ENCODE results near the gene AKR7A2.

Gene AKR7A2

DNA sequence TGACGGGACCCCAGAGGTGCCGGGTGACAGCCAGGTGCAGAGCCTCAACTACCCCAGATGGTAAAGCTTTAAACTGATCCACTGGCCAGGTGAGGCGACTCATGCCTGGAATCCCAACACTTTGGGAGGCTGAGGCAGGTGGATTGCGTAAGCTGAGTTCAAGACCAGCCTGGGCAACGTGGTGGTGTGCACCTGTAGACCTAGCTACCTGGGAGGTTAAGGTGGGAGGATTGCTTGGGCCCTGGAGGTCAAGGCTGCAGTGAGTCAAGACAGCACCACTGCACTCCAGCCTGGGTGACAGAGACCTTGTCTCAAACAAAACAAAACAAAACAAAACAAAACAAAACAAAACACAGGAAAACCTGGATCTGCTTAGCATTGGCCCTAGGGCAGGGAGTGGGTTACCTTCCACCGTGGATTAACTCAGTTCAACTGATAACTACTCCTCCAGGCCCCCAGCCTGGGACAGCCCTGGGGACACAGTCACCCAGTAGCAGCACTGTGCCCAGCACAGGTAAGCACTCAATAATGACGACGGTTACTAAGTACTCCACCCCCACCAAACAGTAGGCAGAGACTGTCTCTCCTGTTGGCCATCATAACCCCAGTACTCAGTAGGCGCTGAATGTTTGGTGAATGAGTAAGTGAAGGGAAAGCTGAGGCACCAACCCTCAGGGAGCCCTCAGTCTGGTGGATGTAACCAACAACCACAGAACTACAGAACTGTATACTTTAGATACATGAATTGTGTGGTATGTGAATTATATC, 21.8 kb upstream of the AKR7A2 start:
- TF ChIP-seq GABPA (IDR thresholded peaks at IDR 0.05; ENCODE audit: low read depth) (no peak), SPI1 (IDR thresholded peaks at IDR 0.05; ENCODE audit: borderline replicate concordance, low read depth) (no peak)
- no peak overlapping the region for H3K4me3 ChIP-seq (replicated peaks; ENCODE audit: insufficient read depth, low read length)
- no peak for DNase-seq (ENCODE audit: low read depth in 1 of 2, low spot score in 1 of 2)
- H3K27ac ChIP-seq (replicated peaks) = no peak overlapping the region
- H3K27me3 ChIP-seq (ENCODE audit: insufficient read depth, poor library complexity, severe bottlenecking) = no peaks in the 10 kb centered on the region

GRCh38 chr1:19332832-19333231, 20.9 kb upstream of the AKR7A2 start:
- no peak overlapping the region for H3K4me3 ChIP-seq (replicated peaks; ENCODE audit: insufficient read depth, low read length)
- no peak for DNase-seq (ENCODE audit: low read depth in 1 of 2, low spot score in 1 of 2)
- TF ChIP-seq GABPA (IDR thresholded peaks at IDR 0.05; ENCODE audit: low read depth) = no peak
- no peak for TF ChIP-seq SPI1 (IDR thresholded peaks at IDR 0.05; ENCODE audit: borderline replicate concordance, low read depth)
- no peak for TF ChIP-seq POLR2AphosphoS5 (IDR thresholded peaks at IDR 0.05; ENCODE audit: low read depth)
- TF ChIP-seq, protein P1, sequence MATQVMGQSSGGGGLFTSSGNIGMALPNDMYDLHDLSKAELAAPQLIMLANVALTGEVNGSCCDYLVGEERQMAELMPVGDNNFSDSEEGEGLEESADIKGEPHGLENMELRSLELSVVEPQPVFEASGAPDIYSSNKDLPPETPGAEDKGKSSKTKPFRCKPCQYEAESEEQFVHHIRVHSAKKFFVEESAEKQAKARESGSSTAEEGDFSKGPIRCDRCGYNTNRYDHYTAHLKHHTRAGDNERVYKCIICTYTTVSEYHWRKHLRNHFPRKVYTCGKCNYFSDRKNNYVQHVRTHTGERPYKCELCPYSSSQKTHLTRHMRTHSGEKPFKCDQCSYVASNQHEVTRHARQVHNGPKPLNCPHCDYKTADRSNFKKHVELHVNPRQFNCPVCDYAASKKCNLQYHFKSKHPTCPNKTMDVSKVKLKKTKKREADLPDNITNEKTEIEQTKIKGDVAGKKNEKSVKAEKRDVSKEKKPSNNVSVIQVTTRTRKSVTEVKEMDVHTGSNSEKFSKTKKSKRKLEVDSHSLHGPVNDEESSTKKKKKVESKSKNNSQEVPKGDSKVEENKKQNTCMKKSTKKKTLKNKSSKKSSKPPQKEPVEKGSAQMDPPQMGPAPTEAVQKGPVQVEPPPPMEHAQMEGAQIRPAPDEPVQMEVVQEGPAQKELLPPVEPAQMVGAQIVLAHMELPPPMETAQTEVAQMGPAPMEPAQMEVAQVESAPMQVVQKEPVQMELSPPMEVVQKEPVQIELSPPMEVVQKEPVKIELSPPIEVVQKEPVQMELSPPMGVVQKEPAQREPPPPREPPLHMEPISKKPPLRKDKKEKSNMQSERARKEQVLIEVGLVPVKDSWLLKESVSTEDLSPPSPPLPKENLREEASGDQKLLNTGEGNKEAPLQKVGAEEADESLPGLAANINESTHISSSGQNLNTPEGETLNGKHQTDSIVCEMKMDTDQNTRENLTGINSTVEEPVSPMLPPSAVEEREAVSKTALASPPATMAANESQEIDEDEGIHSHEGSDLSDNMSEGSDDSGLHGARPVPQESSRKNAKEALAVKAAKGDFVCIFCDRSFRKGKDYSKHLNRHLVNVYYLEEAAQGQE (IDR thresholded peaks at IDR 0.05; ENCODE audit: insufficient replicate concordance, low read depth) = no peak
- TF ChIP-seq, protein P2, sequence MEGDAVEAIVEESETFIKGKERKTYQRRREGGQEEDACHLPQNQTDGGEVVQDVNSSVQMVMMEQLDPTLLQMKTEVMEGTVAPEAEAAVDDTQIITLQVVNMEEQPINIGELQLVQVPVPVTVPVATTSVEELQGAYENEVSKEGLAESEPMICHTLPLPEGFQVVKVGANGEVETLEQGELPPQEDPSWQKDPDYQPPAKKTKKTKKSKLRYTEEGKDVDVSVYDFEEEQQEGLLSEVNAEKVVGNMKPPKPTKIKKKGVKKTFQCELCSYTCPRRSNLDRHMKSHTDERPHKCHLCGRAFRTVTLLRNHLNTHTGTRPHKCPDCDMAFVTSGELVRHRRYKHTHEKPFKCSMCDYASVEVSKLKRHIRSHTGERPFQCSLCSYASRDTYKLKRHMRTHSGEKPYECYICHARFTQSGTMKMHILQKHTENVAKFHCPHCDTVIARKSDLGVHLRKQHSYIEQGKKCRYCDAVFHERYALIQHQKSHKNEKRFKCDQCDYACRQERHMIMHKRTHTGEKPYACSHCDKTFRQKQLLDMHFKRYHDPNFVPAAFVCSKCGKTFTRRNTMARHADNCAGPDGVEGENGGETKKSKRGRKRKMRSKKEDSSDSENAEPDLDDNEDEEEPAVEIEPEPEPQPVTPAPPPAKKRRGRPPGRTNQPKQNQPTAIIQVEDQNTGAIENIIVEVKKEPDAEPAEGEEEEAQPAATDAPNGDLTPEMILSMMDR (IDR thresholded peaks at IDR 0.05; ENCODE audit: insufficient read depth, low read length) = no peak
- H3K27ac ChIP-seq (replicated peaks) = no peak overlapping the region
- H3K27me3 ChIP-seq (ENCODE audit: insufficient read depth, poor library complexity, severe bottlenecking) = no peaks in the 10 kb centered on the region

DNA sequence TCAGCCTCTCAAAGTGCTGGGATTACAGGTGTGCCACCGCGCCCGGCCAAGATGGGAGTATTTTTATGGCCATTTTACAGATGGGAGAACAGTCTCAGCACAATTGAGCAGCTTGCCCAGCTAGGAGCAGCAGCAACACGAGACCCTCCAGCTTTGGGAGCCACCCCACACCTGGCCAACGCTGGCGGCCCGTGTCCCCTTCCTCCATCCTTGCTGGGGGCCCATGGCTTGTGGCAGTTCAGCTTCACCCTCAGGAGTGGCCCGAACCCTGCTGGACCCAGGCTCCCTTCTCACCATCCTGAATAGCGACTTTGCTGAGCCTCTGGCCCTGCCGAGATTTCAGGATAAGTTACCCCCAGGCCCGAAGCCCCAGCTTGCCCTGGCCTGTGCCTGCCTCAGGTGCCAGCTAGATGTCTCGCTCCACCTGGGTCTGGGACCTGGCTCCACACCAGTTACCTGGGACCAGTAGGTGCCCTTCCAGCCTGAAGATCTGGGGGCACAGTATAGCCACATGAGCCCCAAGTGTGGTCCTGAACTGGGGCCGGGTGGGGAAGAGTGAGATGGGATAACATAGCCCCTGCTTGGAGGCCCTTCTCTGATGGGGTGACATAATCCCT, 19.4 kb upstream of the AKR7A2 start:
- Histone ChIP-seq H3K4me3 (replicated peaks; ENCODE audit: insufficient read depth, low read length) (no peak overlapping the region), H3K27me3 (ENCODE audit: insufficient read depth, poor library complexity, severe bottlenecking) (no peaks in the 10 kb centered on the region), H3K27ac (replicated peaks) (no peak overlapping the region)
- TF ChIP-seq GABPA (IDR thresholded peaks at IDR 0.05; ENCODE audit: low read depth) (no peak), POLR2AphosphoS5 (IDR thresholded peaks at IDR 0.05; ENCODE audit: low read depth) (peak; percentile 16; the same call in 1 of the 2 replicates)
- TF ChIP-seq, protein P2 (IDR thresholded peaks at IDR 0.05; ENCODE audit: insufficient read depth, low read length) = no peak
- no peak for DNase-seq (ENCODE audit: low read depth in 1 of 2, low spot score in 1 of 2)

DNA sequence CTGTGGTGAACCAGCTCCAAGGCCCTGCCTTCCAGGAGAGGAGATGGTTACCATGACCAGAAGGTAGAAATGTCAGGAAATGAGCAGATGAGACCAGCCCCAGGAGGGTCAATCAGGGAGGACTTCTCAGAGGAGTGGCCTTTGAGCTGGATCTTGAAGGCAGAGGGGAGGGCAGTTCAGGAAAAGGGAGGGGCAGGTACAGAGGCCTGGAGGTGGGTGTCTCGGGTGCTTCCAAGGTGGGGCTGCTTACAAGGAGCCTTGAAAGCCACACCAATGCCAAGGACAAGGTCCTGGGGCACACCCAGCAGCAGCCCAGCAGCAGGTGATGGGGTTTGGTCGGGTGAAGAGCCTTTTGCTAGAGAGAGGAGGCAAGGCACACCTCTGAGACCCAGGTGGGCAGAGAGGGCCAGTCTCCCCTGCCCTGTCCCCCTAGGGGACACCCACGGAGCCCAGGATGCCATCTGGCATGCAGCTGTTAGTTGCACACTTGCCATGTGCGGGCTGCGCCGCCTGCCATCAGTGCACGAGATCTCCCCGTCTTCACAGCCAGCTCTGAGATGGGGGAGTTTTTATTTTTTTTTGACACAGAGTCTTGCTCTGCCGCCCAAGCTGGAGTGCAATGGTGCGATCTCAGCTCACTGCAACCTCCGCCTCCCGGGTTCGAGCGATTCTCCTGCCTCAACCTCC, 18.6 kb upstream of the AKR7A2 start:
- H3K27me3 ChIP-seq (ENCODE audit: insufficient read depth, poor library complexity, severe bottlenecking) = no peaks in the 10 kb centered on the region
- DNase-seq (ENCODE audit: low read depth in 1 of 2, low spot score in 1 of 2) = no peak
- no peak overlapping the region for H3K4me3 ChIP-seq (replicated peaks; ENCODE audit: insufficient read depth, low read length)
- H3K27ac ChIP-seq (replicated peaks) = no peak overlapping the region
- TF ChIP-seq, protein P1 (IDR thresholded peaks at IDR 0.05; ENCODE audit: insufficient replicate concordance, low read depth) = no peak
- TF ChIP-seq POLR2AphosphoS5 (IDR thresholded peaks at IDR 0.05; ENCODE audit: low read depth) = no peak
- no peak for TF ChIP-seq GABPA (IDR thresholded peaks at IDR 0.05; ENCODE audit: low read depth)
- no peak for TF ChIP-seq SPI1 (IDR thresholded peaks at IDR 0.05; ENCODE audit: borderline replicate concordance, low read depth)
- TF ChIP-seq, protein P2 (IDR thresholded peaks at IDR 0.05; ENCODE audit: insufficient read depth, low read length) = no peak

Measured in HL-60 (cell line).